Bronchial epithelial cell (primary cell): ENCODE results near the gene HOXA3. TPM values are rescaled to one million over a fixed set of nuclear protein-coding genes. Genes with fewer than 3 reads are reported as not detected.

Experiments used
- DNase-seq: peaks from one replicate; pipeline ENCODE4 v3.0.0-alpha.2; 2010; ENCODE audit warnings: low read depth
- FAIRE-seq: peaks from 2 replicates; lab custom pipeline; 2011; peaks lifted over from hg19 to GRCh38; lab: Jason Lieb, UNC
- H3K27me3 ChIP-seq: 2 replicates; pipeline ENCODE4 v1.5.1; 2011; ENCODE audit warnings: low read length; ENCODE audit not compliant: control insufficient read depth, insufficient read depth
- H3K36me3 ChIP-seq: 2 replicates; pipeline ENCODE4 v1.5.1; 2011; ENCODE audit warnings: low read length; ENCODE audit not compliant: control insufficient read depth, insufficient read depth
- H3K4me3 ChIP-seq: 2 replicates; pipeline ENCODE4 v1.5.1; 2011; ENCODE audit warnings: mild to moderate bottlenecking, low read depth, low read length, control low read depth
- total RNA-seq: library from RNA; depleted of rRNA; stranded (reverse); fragments of >200 nt; gene quantifications from 2 replicates; pipeline ENCODE4 v1.2.1, GENCODE V29; 2014
- TF ChIP-seq, protein P1 (sequence below): IDR thresholded peaks from 2 replicates; pipeline ENCODE4 v1.5.1; 2011; ENCODE audit warnings: mild to moderate bottlenecking, moderate library complexity, low read length, control low read depth, inconsistent platforms; ENCODE audit not compliant: insufficient read depth, severe bottlenecking

The HOXA3 gene
- total RNA-seq, 1 donor from 2014 or later = not detected

DNA sequence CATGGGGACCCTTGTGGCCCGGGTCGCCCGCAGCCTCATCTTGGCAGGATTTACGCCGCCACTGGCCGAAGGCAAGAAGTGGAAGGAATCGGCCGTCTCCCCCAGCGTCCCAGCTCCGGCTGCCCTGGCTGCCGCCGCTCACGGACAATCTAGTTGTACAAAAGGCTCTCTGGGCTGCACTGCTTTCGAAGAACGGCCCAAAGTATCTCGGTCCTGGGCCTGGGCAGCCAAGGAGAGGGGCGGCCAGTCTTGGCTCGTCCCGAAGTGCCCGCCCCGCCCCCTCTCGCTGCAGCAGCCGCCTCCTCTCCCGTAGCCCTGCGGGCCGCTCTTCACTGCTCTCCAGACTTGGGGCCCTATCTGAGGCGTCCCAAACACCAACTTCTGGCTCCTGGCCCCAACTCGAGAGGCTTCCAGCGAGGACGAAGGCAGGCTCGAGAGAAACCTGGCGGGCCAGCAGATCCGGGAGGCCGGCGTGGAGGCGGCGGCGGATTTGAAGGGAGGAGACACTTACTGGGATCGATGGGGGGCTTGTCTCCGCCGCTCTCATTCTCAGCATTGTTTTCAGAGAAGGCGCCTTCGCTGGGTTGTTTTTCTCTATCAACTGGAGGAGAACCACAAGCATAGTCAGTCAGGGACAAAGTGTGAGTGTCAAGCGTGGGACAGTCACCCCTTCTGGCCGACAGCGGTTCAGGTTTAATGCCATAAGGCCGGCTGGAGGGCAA is 12.1 kb upstream of the HOXA3 start:
- no peak overlapping the region for H3K4me3 ChIP-seq
- no peak for FAIRE-seq
- TF ChIP-seq, protein P1, sequence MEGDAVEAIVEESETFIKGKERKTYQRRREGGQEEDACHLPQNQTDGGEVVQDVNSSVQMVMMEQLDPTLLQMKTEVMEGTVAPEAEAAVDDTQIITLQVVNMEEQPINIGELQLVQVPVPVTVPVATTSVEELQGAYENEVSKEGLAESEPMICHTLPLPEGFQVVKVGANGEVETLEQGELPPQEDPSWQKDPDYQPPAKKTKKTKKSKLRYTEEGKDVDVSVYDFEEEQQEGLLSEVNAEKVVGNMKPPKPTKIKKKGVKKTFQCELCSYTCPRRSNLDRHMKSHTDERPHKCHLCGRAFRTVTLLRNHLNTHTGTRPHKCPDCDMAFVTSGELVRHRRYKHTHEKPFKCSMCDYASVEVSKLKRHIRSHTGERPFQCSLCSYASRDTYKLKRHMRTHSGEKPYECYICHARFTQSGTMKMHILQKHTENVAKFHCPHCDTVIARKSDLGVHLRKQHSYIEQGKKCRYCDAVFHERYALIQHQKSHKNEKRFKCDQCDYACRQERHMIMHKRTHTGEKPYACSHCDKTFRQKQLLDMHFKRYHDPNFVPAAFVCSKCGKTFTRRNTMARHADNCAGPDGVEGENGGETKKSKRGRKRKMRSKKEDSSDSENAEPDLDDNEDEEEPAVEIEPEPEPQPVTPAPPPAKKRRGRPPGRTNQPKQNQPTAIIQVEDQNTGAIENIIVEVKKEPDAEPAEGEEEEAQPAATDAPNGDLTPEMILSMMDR = no peak
- no peak for DNase-seq
- H3K27me3 ChIP-seq = peaks cover 75% of the 10 kb centered on the region
- H3K36me3 ChIP-seq = no peaks in the 10 kb centered on the region

DNA sequence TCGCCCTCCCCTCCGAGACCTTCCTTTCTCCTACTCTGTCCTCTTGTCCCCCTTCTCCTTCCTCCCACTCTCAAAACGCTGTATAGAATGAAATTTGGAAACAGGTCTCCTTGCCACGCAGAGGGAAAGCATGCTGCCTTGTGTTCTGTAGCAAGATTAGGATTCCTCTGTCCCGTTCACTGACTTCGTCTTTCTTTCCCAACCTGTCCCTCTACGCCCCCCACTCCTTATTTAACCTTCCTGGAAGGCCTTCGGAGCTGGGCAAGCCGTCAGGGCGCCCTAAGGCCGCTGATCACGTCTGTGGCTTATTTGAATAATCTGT is 11.6 kb upstream of the HOXA3 start:
- TF ChIP-seq, protein P1 = no peak
- H3K4me3 ChIP-seq = no peak overlapping the region
- no peaks in the 10 kb centered on the region for H3K36me3 ChIP-seq
- FAIRE-seq (no peak), DNase-seq (no peak)
- peaks cover 77% of the 10 kb centered on the region for H3K27me3 ChIP-seq

DNA sequence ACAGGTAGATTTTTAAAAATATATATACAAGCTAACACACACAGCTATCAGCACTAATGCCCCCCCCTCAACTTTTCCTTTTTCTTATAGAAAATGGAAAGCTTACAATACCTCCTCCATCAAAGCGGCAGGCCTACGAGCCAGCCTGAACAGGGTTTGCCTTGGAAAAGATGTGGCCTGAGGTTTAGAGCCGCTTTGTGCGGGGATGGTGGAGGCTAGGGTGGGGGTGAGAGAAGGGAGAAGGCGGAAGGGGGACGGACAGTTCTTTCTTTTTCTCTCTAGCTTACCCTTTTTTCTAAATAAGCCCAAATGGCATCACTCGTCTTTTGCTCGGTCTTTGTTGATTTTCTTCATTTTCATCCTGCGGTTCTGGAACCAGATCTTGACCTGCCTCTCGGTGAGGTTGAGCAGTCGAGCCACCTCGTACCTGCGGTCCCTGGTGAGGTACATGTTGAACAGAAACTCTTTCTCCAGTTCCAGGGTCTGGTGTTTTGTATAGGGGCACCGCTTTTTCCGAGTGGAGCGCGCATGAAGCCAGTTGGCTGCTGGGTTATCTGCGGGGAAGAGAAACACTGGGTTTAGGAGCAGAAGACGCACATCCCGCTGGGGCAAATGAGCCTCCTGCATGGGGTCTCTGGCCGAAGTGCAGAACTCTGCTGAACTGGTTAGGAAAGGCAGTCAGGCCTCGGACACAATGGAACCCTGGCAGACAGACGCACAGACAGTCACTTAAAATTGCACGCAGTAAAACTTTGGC is 11.1 kb upstream of the HOXA3 start:
- no peaks in the 10 kb centered on the region for H3K36me3 ChIP-seq
- no peak overlapping the region for H3K4me3 ChIP-seq
- TF ChIP-seq, protein P1 = no peak
- DNase-seq (no peak), FAIRE-seq (no peak)
- peaks cover 78% of the 10 kb centered on the region for H3K27me3 ChIP-seq

DNA sequence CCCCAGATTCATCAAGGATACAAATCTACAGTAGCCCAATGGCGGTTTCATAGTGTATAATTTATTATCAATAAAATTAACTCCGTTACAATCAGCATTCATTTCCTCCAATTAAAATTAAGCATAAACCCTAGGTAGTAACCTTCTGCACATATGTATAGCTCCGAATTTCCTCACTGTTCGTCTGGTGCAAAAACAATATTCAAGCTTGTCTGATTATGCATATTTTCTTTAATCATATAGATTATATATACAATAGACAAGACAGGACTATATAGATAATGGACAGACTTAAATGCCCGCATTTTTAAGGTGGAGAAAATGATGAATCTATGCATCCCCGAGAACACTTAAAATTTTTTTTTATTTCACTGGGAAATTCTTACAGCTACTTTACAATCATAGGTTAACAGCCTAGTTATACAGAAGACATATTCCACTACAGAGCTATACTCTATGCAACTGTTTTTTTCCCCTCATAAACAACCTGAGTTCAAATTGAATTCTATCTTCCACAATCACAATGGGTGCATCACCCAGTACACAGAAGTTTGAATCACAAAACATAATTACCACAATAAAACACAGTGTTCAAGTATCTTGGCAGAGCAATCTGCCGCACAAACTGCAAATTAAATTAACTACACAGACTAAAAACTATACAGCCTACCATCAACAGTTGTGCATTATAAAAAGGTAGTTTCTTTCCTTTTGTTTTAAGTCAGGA is 10.3 kb upstream of the HOXA3 start:
- DNase-seq = no peak
- H3K27me3 ChIP-seq = peaks cover 78% of the 10 kb centered on the region
- H3K4me3 ChIP-seq = no peak overlapping the region
- no peak for FAIRE-seq
- TF ChIP-seq, protein P1 = no peak
- no peaks in the 10 kb centered on the region for H3K36me3 ChIP-seq

DNA sequence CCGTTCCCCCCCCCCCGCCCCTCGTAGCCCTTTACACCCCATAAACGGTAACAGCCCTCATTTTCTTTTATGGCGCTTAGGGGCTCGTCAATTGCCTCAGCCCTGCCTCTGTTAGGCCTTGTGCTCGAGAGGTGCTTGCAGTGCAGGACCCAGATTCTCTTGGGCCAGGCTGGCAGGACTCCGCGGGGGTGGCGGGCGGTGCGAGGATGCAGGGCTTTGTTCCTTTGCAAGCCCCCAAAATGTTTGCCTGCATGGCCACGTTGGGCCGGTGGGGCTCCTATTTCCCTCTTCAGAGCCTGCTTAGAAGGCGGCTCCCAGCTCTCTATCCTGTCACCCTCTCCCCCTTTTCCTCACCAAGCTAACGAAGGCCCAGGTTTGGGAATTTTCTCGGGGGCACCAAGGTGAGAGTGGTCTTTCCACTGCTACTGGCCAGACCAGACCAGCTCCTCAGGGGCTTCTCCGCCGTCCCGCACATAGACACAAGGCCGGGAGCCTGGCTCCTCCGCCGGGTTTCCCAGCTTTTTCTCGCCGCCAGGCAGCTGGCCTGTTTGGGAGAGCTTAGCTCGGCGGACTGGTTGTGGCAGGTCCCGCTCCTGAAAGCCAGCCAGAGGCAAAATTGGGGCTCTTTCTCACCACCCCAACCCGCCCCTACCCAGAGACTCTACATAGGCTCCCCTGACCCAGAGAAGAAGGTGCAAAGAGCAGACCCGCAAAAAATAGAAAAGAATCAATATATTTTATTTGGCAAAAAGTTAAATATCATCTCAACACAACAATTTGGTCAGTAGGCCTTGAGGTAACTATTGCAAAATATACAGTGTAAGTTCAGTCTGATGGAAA is 9.6 kb upstream of the HOXA3 start:
- Histone ChIP-seq H3K4me3 (no peak overlapping the region), H3K27me3 (peaks cover 77% of the 10 kb centered on the region), H3K36me3 (no peaks in the 10 kb centered on the region)
- no peak for DNase-seq
- FAIRE-seq = no peak
- TF ChIP-seq, protein P1 = no peak
